GM21825 (cell line): ENCODE data around the gene CCDC81.
"Not testable (repeated sequence)": the region's sequence is repeated elsewhere in the genome, so short reads cannot be mapped to it uniquely, and the experiment has no call there.

Experiments
- ATAC-seq: cut with Tn5 transposase; IDR thresholded peaks from one replicate; pipeline ENCODE4 v1.9.1; 2021; ENCODE audit warnings: mild to moderate bottlenecking, moderate library complexity; ENCODE audit not compliant: unreplicated experiment

Gene CCDC81

GRCh38 chr11:86386283-86386682 lies 11.6 kb downstream of the CCDC81 start:
- ATAC-seq, result no peak

- no peak for ATAC-seq
These were observed 12.1 kb downstream of the CCDC81 start for GRCh38 chr11:86386746-86387145.

GRCh38 chr11:86388198-86388597 lies 13.5 kb downstream of the CCDC81 start:
- ATAC-seq, result no peak

- ATAC-seq, result no peak
These were observed 15.8 kb downstream of the CCDC81 start for GRCh38 chr11:86390487-86390886.

GRCh38 chr11:86395061-86395551 lies 20.4 kb downstream of the CCDC81 start:
- ATAC-seq, result no peak

- ATAC-seq, result no peak
These were observed 21.7 kb downstream of the CCDC81 start for GRCh38 chr11:86396396-86396795.

GRCh38 chr11:86397351-86397750 lies 22.7 kb downstream of the CCDC81 start:
- no peak for ATAC-seq

GRCh38 chr11:86398106-86398505 lies 23.4 kb downstream of the CCDC81 start:
- no peak for ATAC-seq

- ATAC-seq, result no peak
These were observed 28.8 kb downstream of the CCDC81 start for GRCh38 chr11:86403458-86403857.

GRCh38 chr11:86408845-86409244 lies 34.2 kb downstream of the CCDC81 start:
- ATAC-seq, result no peak

- ATAC-seq, result no peak
These were observed 39.3 kb downstream of the CCDC81 start for GRCh38 chr11:86414032-86414431.

- no peak for ATAC-seq
These were observed 40.3 kb downstream of the CCDC81 start for GRCh38 chr11:86415026-86415425.

- no peak for ATAC-seq
These were observed 41.8 kb downstream of the CCDC81 start for GRCh38 chr11:86416494-86416893.

- ATAC-seq, result not testable (repeated sequence)
These were observed 42.3 kb downstream of the CCDC81 start for GRCh38 chr11:86416951-86417350.

GRCh38 chr11:86418106-86418505 lies 43.4 kb downstream of the CCDC81 start:
- no peak for ATAC-seq

- no peak for ATAC-seq
These were observed 43.8 kb downstream of the CCDC81 start for GRCh38 chr11:86418513-86418912.

GRCh38 chr11:86418917-86419316 lies 44.2 kb downstream of the CCDC81 start:
- peak; percentile 67 for ATAC-seq

- ATAC-seq, result no peak
These were observed 47.3 kb downstream of the CCDC81 start for GRCh38 chr11:86421946-86422345.

- ATAC-seq, result no peak
These were observed 47.7 kb downstream of the CCDC81 start for GRCh38 chr11:86422371-86422770.

GRCh38 chr11:86423488-86423887 lies 48.8 kb downstream of the CCDC81 start:
- not testable (repeated sequence) for ATAC-seq

- ATAC-seq, result no peak
These were observed 52.8 kb downstream of the CCDC81 start for GRCh38 chr11:86427441-86427840.

- ATAC-seq, result no peak
These were observed 56.6 kb downstream of the CCDC81 start for GRCh38 chr11:86431258-86431657.

GRCh38 chr11:86433361-86434095 lies 58.8 kb downstream of the CCDC81 start:
- ATAC-seq, result not testable (repeated sequence)
